K562 (cell line): ENCODE data around the gene PLA1A. TPM values are rescaled to one million over a fixed set of nuclear protein-coding genes. Genes with fewer than 3 reads are reported as not detected.

Experiments used
- ATAC-seq: fragments of 200-7000 bp; cut with Tn5 transposase; 3 replicates; pipeline ENCODE4 v1.9.1; 2020; ENCODE audit warnings: moderate library complexity
- BruUV-seq: library from RNA; stranded (reverse); fragments of 400-500 nt; replicated peaks from 2 replicates; lab custom pipeline; 2021; lab: Mats Ljungman, UMichigan
- CTCF ChIA-PET: fragments of 300-600 bp; formaldehyde crosslinking; extraction: SDS; loops from one replicate; lab custom pipeline; 2021; ENCODE audit warnings: low intra/inter-chr PET ratio; lab: Yijun Ruan, JAX
- POLR2A ChIA-PET: fragments of 300-600, 350-650 bp; sonication (Branson Sonifier 250); formaldehyde crosslinking; extraction: SDS; loops from one replicate; lab custom pipeline; 2021; ENCODE audit warnings: antibody characterized with exemption, inconsistent platforms; lab: Yijun Ruan, JAX
- DNase-seq, 4 experiments: peaks; one replicate each; pipeline versions ENCODE4 v3.0.0 to v3.0.0-alpha.2; 2011 to 2018; ENCODE audit warnings: low spot score in 3 of 4, mixed read lengths in 3 of 4; ENCODE audit errors: extremely low read depth in 1 of 4
- FAIRE-seq: peaks from 2 replicates; lab custom pipeline; 2011; peaks lifted over from hg19 to GRCh38; lab: Jason Lieb, UNC
- H2AFZ ChIP-seq: 2 replicates; pipeline ENCODE4 v1.6.0; 2011; ENCODE audit warnings: low read depth, low read length, control low read depth, inconsistent platforms
- H3K27ac ChIP-seq: fragments of 200-600 bp; 3 replicates; pipeline ENCODE4 v1.8.0; 2011; ENCODE audit warnings: low read depth, mild to moderate bottlenecking, control low read depth, inconsistent platforms, low read length, moderate library complexity, mixed read lengths; ENCODE audit errors: extremely low read depth
- H3K27me3 ChIP-seq, 2 experiments: fragments of 300-600 bp in 1 of 2; 2 replicates in 1 of 2; 3 replicates in 1 of 2; pipeline versions ENCODE4 v1.6.0 to v1.8.0; 2011; ENCODE audit warnings: inconsistent platforms in 2 of 2, low read length in 2 of 2, mild to moderate bottlenecking in 1 of 2, mixed read lengths in 1 of 2, moderate library complexity in 1 of 2; ENCODE audit not compliant: control insufficient read depth in 2 of 2, insufficient read depth in 2 of 2
- H3K36me3 ChIP-seq: fragments of 300-600 bp; 3 replicates; pipeline ENCODE4 v1.8.0; 2011; ENCODE audit warnings: mild to moderate bottlenecking, low read length, inconsistent platforms; ENCODE audit not compliant: control insufficient read depth, insufficient read depth
- H3K4me1 ChIP-seq, 2 experiments: fragments of 200-600 bp in 1 of 2; replicated peaks in 1 of 2; 2 replicates in 1 of 2; 3 replicates in 1 of 2; pipeline versions ENCODE4 v1.5.1 to v1.8.0; 2011; ENCODE audit warnings: inconsistent platforms in 2 of 2, low read length in 2 of 2, mild to moderate bottlenecking in 1 of 2, mixed read lengths in 1 of 2, moderate library complexity in 1 of 2; ENCODE audit not compliant: control insufficient read depth in 2 of 2, insufficient read depth in 2 of 2
- H3K4me2 ChIP-seq: 2 replicates; pipeline ENCODE4 v1.6.1; 2011; ENCODE audit warnings: low read length, control low read depth, inconsistent platforms, mixed read lengths; ENCODE audit not compliant: insufficient read depth
- H3K4me3 ChIP-seq: fragments of 200-600 bp; sonication (generic), shearing (Covaris generic); 2 replicates; pipeline ENCODE4 v1.5.1; 2016; ENCODE audit warnings: control low read depth, inconsistent platforms
- H3K79me2 ChIP-seq: fragments of 200-600 bp; 3 replicates; pipeline ENCODE4 v1.8.0; 2011; ENCODE audit warnings: low read length, inconsistent platforms; ENCODE audit not compliant: control insufficient read depth, insufficient read depth
- H3K9ac ChIP-seq, 2 experiments: 2 replicates each; pipeline versions ENCODE4 v1.6.0 to v1.6.1; 2011; ENCODE audit warnings: low read depth in 2 of 2, low read length in 2 of 2, control low read depth in 1 of 2, inconsistent platforms in 1 of 2, mild to moderate bottlenecking in 1 of 2, mixed read lengths in 1 of 2; ENCODE audit not compliant: insufficient read depth in 1 of 2
- H3K9me1 ChIP-seq: one replicate; pipeline ENCODE4 v1.6.0; 2011; ENCODE audit warnings: inconsistent platforms, mild to moderate bottlenecking, low read length, moderate library complexity; ENCODE audit not compliant: control insufficient read depth, insufficient read depth
- H3K9me3 ChIP-seq: replicated peaks from 2 replicates; pipeline ENCODE4 v1.5.1; 2011; ENCODE audit warnings: low read depth, low read length, inconsistent platforms; ENCODE audit not compliant: control insufficient read depth, insufficient read depth
- H4K20me1 ChIP-seq: replicated peaks from 2 replicates; pipeline ENCODE4 v1.6.1; 2011; ENCODE audit warnings: low read length, inconsistent platforms, mixed read lengths; ENCODE audit not compliant: control insufficient read depth, insufficient read depth
- BCOR ChIP-seq: fragments of 450-650 bp; IDR thresholded peaks from 2 replicates; pipeline ENCODE4 v1.6.1; 2016
- GABPB2 ChIP-seq: fragments of 250-450 bp; sonication (Bioruptor Pico); conservative IDR thresholded peaks from 2 replicates; pipeline ENCODE4 v1.5.1; 2021; ENCODE audit warnings: mild to moderate bottlenecking
- GTF2F1 ChIP-seq: IDR thresholded peaks from 2 replicates; pipeline ENCODE4 v1.6.1; 2011; ENCODE audit warnings: low read depth, low read length, improper control_type of control experiment
- SOX6 ChIP-seq: fragments of 450-650 bp; IDR thresholded peaks from 2 replicates; pipeline ENCODE4 v1.6.1; 2014; ENCODE audit warnings: mild to moderate bottlenecking
- SRF ChIP-seq, 2 experiments: fragments of 250-450, 450-650 bp in 1 of 2; sonication (Bioruptor Pico) in 1 of 2; sonication (generic) in 1 of 2; formaldehyde crosslinking; IDR thresholded peaks; 2 replicates each; pipeline versions ENCODE4 v1.5.0 to v1.5.1; 2020 to 2022; ENCODE audit warnings: mild to moderate bottlenecking in 1 of 2, missing genetic modification reagents in 1 of 2
- TCFL5 ChIP-seq: fragments of 250-450 bp; sonication (Bioruptor Pico); conservative IDR thresholded peaks from 2 replicates; pipeline ENCODE4 v1.6.1; 2021; ENCODE audit warnings: mild to moderate bottlenecking, moderate library complexity, matching md5 sums
- WGBS: fragments of 100-300 bp; shearing (Covaris generic); methylation state at CpG from one replicate; pipeline ENCODE4 v1.1.6; 2016; ENCODE audit warnings: low coverage, mixed read lengths; ENCODE audit not compliant: insufficient coverage; ENCODE audit errors: missing lambda C conversion rate; 5-methylcytosine and 5-hydroxymethylcytosine counted together
- in situ Hi-C: fragments of 300-500 bp; cut with MboI; formaldehyde crosslinking; loops from 4 replicates; pipeline ENCODE4 v1.15.0; 2018; ENCODE audit warnings: inconsistent platforms, mixed read lengths
- intact Hi-C: fragments of 100-400 bp; cut with micrococcal nuclease; formaldehyde crosslinking; loops from 2 replicates; pipeline ENCODE4 v1.14.2; 2022
- polyA plus RNA-seq, 8 experiments: library from polyadenylated mRNA; depleted of rRNA in 4 of 8; stranded (reverse) in 5 of 8; unstranded in 3 of 8; fragments of >200 nt; fragmentation: Nextera tagmentation in 2 of 8; fragmentation: Illumina TruSeq in 1 of 8; extraction: Ambion mirVana in 2 of 8; extraction: Trizol in 1 of 8; gene quantifications; 2 replicates each; pipeline versions ENCODE4 v1.2.1 to v1.2.3, GENCODE V29; 2011 to 2014; ENCODE audit warnings: inconsistent platforms in 1 of 8, missing spikeins in 1 of 8
- total RNA-seq, 7 experiments: library from RNA; depleted of rRNA in 6 of 7; stranded (reverse); fragments of >200 nt in 6 of 7; fragmentation: Illumina TruSeq in 2 of 7; extraction: Trizol in 2 of 7; gene quantifications; 2 replicates each; pipeline versions ENCODE4 v1.2.1 to v1.2.3, GENCODE V29; 2011 to 2021; ENCODE audit warnings: low replicate concordance in 1 of 7
- TF ChIP-seq, protein P1 (sequence below): sonication (generic); formaldehyde crosslinking; IDR thresholded peaks from 2 replicates; pipeline ENCODE4 v1.8.0; 2022; ENCODE audit warnings: mild to moderate bottlenecking, missing genetic modification reagents

PLA1A gene
- total and polyA plus RNA-seq, 9 of the 15 experiments (the other 6 are each of a cell fraction or from before 2014, with no cell fraction given) = not detected

DNA sequence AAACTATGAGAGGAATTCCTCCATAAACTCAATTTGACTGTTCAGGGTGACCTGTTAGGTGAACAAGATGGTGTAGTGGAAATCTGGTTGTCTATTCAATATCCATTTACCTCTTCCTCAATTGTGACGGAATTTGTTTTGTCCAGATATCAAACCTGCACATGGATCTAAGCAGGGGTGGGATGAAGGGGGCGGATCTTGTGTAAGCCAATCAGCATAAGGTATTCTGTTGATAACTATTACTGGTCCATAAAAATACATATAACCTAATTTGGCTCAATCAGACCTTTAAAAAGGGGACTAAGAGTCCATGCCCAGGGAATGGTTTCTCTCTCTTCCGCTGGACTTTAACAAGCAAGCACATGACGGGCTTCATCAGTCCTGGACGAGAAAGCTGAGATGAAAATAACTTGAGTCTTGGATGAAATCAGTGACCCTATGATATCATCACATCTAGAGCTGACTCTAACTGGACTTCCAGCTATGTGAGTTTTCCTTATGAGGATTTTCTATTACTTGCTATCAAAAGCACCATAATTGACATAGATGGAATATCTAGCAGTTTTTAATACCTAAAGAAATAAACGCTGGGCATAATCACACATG is 68.4 kb downstream of the PLA1A start:
- BruUV-seq = no TSS peak
- Histone ChIP-seq H3K9ac (no peak overlapping the region), H4K20me1 (no peaks in the 10 kb centered on the region), H3K9me3 (no peaks in the 10 kb centered on the region), H3K79me2 (no peaks in the 10 kb centered on the region), H3K27ac (no peak overlapping the region), H3K9me1 (no peaks in the 10 kb centered on the region), H3K27me3 (no peaks in the 10 kb centered on the region), H3K4me1 (peaks cover 0 to 11% of the 10 kb centered on the region in 2 experiments; a peak in 2 of 5 replicates), H2AFZ (no peak overlapping the region), H3K4me2 (no peak overlapping the region), H3K36me3 (peaks cover 17% of the 10 kb centered on the region; the same call in 2 of the 3 replicates), H3K4me3 (no peak overlapping the region)
- FAIRE-seq = no peak
- ATAC-seq = no peak
- POLR2A ChIA-PET = interaction anchor here (0.6 kb wide), 1 partner anchor 176 kb away, joined by 3 read pairs; no protein-coding TSS in a partner anchor
- in situ Hi-C loops (no loop called here), intact Hi-C loops (no loop called here)
- DNase-seq = no peak
- 97% methylated on average over 5 of the region's 6 CpGs for WGBS
- TF ChIP-seq GTF2F1 (no peak), BCOR (no peak), GABPB2 (CRISPR knock-in tag) (no peak), SRF (CRISPR knock-in tag; IDR thresholded peaks at IDR 0.05) (no peak), TCFL5 (no peak), SOX6 (no peak)
- TF ChIP-seq, protein P1, sequence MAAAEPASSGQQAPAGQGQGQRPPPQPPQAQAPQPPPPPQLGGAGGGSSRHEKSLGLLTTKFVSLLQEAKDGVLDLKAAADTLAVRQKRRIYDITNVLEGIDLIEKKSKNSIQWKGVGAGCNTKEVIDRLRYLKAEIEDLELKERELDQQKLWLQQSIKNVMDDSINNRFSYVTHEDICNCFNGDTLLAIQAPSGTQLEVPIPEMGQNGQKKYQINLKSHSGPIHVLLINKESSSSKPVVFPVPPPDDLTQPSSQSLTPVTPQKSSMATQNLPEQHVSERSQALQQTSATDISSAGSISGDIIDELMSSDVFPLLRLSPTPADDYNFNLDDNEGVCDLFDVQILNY (CRISPR knock-in tag) = no peak
- CTCF ChIA-PET = no interaction called here
